ENCODE results near the gene UBE2V1. TPM values are rescaled to one million over a fixed set of nuclear protein-coding genes. Genes with fewer than 3 reads are reported as not detected.

UBE2V1 gene
- total and polyA plus RNA-seq, 2 of the 13 experiments (the other 11 are each of a cell fraction or from before 2014, with no cell fraction given) = 81.3 to 132 TPM

DNA sequence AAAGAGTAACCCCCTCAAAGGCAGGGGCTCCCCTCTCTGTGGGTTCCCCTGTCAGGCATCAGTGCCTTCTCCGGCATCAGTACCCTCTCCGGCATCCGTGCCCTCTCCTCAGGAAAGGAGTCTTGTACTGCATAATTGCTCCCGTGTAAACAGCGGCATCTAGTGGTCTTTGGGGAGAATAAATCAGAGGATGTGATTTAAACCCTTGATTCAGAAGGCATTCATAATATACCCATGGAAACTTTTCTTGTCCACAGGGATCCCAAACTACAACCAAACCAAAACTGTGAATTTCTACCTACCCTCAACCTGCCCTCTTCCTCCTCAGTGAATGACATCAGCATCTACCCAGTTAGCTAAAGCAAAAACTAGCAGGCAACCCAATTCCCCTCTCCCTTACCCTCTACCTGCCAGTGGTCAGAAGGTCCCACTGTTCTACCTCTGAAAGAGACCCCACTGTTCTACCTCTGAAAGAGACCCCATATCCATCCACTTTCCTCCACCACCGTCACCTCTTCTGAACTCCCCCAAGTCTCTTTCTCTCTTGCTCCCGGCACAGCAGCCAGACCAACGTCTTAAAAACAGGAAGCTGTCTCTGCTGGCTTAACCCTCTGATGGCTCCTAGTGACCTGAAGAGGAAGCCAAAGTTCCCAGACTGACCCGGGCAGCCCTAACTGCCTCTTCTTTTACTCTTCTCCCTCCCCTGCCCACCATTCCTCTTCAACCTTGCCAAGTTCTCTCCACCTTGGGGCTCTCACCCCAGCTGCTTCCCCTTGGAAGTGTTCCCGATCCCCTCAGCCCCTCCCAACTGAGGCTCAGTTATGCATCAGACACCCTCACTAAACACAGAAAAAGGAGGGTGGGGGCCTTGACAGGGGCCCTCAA is 27.2 kb downstream of the UBE2V1 start (continued):
- TF ChIP-seq ZNF598 (CRISPR knock-in tag; IDR thresholded peaks at IDR 0.05; ENCODE audit: borderline replicate concordance) (peak; percentile 74; the same call in 1 of the 2 replicates), ZNF136 (CRISPR knock-in tag; IDR thresholded peaks at IDR 0.05; ENCODE audit: low read depth) (peak; percentile 54; the same call in 1 of the 2 replicates), THAP8 (CRISPR knock-in tag; IDR thresholded peaks at IDR 0.05; ENCODE audit: borderline replicate concordance) (no peak), CEBPG (CRISPR knock-in tag; IDR thresholded peaks at IDR 0.05) (no peak), ZNF546 (CRISPR knock-in tag; conservative IDR thresholded peaks at IDR 0.05) (0 out of 2 replicates have a peak, but pooled peaks have one; percentile 50), NFATC3 (CRISPR knock-in tag; IDR thresholded peaks at IDR 0.05) (peak; percentile 87; the same call in 1 of the 2 replicates), XRCC5 (optimal IDR thresholded peaks at IDR 0.05; ENCODE audit: low read length) (peak; percentile 91), ZNF749 (CRISPR knock-in tag; IDR thresholded peaks at IDR 0.05; ENCODE audit: borderline replicate concordance) (no peak), RAD21 (CRISPR knock-in tag; IDR thresholded peaks at IDR 0.05) (peak; percentile 87), RBM22 (optimal IDR thresholded peaks at IDR 0.05; ENCODE audit: low read length) (peak; percentile 64), ZBTB4 (CRISPR knock-in tag; IDR thresholded peaks at IDR 0.05; ENCODE audit: borderline replicate concordance) (no peak), ZNF841 (CRISPR knock-in tag; IDR thresholded peaks at IDR 0.05; ENCODE audit: borderline replicate concordance) (no peak), IKZF4 (CRISPR knock-in tag; IDR thresholded peaks at IDR 0.05; ENCODE audit: borderline replicate concordance, low read depth, not compliant biosample characterization) (peak; percentile 51)
